ENCODE data around the gene SUPT5H.
A peak's percentile ranks its signal among the peaks of the same experiment; 100 is the strongest.

SUPT5H gene

DNA sequence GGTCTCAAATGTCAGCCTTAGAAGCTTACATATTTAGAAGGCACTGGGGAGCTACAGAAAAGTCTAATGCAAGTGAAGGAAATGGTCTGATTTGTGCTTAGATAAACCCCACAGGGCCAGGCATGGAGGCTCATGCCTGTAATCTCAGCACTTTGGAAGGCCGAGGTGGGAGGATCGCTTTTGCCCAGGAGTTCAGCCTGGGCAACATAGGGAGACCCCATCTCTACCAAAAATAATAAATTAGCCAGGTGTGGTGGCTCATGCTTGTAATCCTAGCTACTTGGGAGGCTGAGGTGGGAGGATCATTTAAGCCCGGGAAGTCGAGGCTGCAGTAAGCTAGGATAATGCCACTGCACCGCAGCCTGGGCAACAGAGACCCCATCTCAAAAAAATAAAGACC is 50.7 kb downstream of the SUPT5H start:
- H3K4me1 ChIP-seq (ENCODE audit: low read length), result peaks cover 10% of the 10 kb centered on the region
- TF ChIP-seq, protein P1, sequence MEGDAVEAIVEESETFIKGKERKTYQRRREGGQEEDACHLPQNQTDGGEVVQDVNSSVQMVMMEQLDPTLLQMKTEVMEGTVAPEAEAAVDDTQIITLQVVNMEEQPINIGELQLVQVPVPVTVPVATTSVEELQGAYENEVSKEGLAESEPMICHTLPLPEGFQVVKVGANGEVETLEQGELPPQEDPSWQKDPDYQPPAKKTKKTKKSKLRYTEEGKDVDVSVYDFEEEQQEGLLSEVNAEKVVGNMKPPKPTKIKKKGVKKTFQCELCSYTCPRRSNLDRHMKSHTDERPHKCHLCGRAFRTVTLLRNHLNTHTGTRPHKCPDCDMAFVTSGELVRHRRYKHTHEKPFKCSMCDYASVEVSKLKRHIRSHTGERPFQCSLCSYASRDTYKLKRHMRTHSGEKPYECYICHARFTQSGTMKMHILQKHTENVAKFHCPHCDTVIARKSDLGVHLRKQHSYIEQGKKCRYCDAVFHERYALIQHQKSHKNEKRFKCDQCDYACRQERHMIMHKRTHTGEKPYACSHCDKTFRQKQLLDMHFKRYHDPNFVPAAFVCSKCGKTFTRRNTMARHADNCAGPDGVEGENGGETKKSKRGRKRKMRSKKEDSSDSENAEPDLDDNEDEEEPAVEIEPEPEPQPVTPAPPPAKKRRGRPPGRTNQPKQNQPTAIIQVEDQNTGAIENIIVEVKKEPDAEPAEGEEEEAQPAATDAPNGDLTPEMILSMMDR (IDR thresholded peaks at IDR 0.05; ENCODE audit: low read depth, low read length), result no peak
- no peak for TF ChIP-seq EZH2phosphoT487 (IDR thresholded peaks at IDR 0.05; ENCODE audit: low read depth)
- no peaks in the 10 kb centered on the region for H3K9me3 ChIP-seq (ENCODE audit: insufficient read depth, low read length)
- H3K27me3 ChIP-seq (ENCODE audit: low read depth, low read length), result peaks cover 12% of the 10 kb centered on the region
- no peak overlapping the region for H3K9ac ChIP-seq (ENCODE audit: low read length)
- H3K79me2 ChIP-seq (ENCODE audit: low read length), result no peaks in the 10 kb centered on the region
- H3K36me3 ChIP-seq (replicated peaks; ENCODE audit: low read depth, low read length), result no peaks in the 10 kb centered on the region
- no peak overlapping the region for H2AFZ ChIP-seq (ENCODE audit: low read depth, low read length)
- H3K4me2 ChIP-seq (ENCODE audit: low read length), result no peak overlapping the region
- H3K27ac ChIP-seq (ENCODE audit: low read length), result no peak overlapping the region
- H3K4me3 ChIP-seq (ENCODE audit: low read length), result no peak overlapping the region
- no peaks in the 10 kb centered on the region for H4K20me1 ChIP-seq (ENCODE audit: insufficient read depth, low read length)

DNA sequence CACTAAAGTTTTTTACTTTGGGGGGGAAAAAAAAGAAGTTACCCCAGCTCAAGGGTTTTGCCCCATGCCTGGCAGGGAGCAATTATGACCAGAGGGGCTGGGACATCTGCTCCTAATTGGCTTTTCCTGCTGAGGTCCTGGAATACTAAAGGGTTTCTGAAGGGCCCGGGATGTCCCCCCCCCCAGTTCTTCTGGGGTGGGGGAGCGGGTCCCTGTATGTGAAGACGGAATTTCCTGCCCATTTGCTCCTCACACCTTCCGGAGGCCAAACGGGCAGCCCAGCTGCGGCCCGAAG is 52.3 kb downstream of the SUPT5H start:
- H3K27ac ChIP-seq (ENCODE audit: low read length), result no peak overlapping the region
- H3K27me3 ChIP-seq (ENCODE audit: low read depth, low read length), result peaks cover 12% of the 10 kb centered on the region
- no peaks in the 10 kb centered on the region for H3K9me3 ChIP-seq (ENCODE audit: insufficient read depth, low read length)
- H3K9ac ChIP-seq (ENCODE audit: low read length), result peak overlapping the region; percentile 45
- peaks cover 10% of the 10 kb centered on the region for H3K4me1 ChIP-seq (ENCODE audit: low read length)
- H2AFZ ChIP-seq (ENCODE audit: low read depth, low read length), result peak overlapping the region; percentile 96
- H3K4me3 ChIP-seq (ENCODE audit: low read length), result peak overlapping the region; percentile 75
- no peaks in the 10 kb centered on the region for H3K79me2 ChIP-seq (ENCODE audit: low read length)
- H3K4me2 ChIP-seq (ENCODE audit: low read length), result peak overlapping the region; percentile 96
- TF ChIP-seq, protein P1 (IDR thresholded peaks at IDR 0.05; ENCODE audit: low read depth, low read length), result no peak
- no peak for TF ChIP-seq EZH2phosphoT487 (IDR thresholded peaks at IDR 0.05; ENCODE audit: low read depth)
- no peaks in the 10 kb centered on the region for H3K36me3 ChIP-seq (replicated peaks; ENCODE audit: low read depth, low read length)
- no peaks in the 10 kb centered on the region for H4K20me1 ChIP-seq (ENCODE audit: insufficient read depth, low read length)

DNA sequence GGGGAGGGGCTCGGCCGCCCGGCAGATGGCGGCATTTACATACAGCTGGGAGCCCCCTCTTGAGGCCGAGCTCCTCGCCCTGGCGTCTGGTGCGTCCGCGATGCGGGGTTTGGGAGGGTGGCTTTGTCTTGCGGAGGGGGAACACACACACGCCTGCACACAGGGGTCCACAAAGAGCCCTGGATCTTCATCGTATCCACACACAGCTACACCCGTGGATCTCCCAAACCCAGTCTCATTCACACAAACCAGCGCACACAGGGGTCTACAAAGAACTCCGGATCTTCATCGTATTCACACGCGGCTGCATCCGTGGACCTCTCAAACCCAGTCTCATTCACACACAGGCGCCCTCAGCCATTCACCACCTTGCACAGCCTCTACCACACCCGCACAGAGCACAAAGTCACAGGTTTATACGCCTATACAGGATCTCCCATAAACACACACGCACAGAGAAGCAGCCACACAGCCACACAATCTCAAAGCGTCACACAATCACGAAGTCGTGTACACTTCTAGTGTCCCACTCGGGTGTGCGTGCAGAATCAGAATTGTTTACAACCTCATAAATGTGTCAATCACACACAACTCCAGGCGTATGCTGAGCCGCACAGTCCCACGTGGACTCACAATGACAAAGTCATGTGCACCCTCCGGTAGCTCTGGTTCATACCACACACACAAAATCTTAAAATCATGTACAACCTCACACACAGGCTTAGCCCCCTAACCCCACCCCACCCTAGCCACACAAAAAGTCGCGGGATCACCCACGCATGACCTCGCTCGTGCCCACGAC is 52.8 kb downstream of the SUPT5H start:
- Histone ChIP-seq H4K20me1 (ENCODE audit: insufficient read depth, low read length) (no peaks in the 10 kb centered on the region), H3K9me3 (ENCODE audit: insufficient read depth, low read length) (no peaks in the 10 kb centered on the region), H2AFZ (ENCODE audit: low read depth, low read length) (peak overlapping the region; percentile 96), H3K4me1 (ENCODE audit: low read length) (peaks cover 10% of the 10 kb centered on the region), H3K27me3 (ENCODE audit: low read depth, low read length) (peaks cover 12% of the 10 kb centered on the region), H3K79me2 (ENCODE audit: low read length) (no peaks in the 10 kb centered on the region), H3K27ac (ENCODE audit: low read length) (no peak overlapping the region), H3K9ac (ENCODE audit: low read length) (peak overlapping the region; percentile 45), H3K4me2 (ENCODE audit: low read length) (peak overlapping the region; percentile 96), H3K36me3 (replicated peaks; ENCODE audit: low read depth, low read length) (no peaks in the 10 kb centered on the region), H3K4me3 (ENCODE audit: low read length) (peak overlapping the region; percentile 75)
- TF ChIP-seq, protein P1 (IDR thresholded peaks at IDR 0.05; ENCODE audit: low read depth, low read length), result peak; percentile 84
- TF ChIP-seq EZH2phosphoT487 (IDR thresholded peaks at IDR 0.05; ENCODE audit: low read depth), result no peak

DNA sequence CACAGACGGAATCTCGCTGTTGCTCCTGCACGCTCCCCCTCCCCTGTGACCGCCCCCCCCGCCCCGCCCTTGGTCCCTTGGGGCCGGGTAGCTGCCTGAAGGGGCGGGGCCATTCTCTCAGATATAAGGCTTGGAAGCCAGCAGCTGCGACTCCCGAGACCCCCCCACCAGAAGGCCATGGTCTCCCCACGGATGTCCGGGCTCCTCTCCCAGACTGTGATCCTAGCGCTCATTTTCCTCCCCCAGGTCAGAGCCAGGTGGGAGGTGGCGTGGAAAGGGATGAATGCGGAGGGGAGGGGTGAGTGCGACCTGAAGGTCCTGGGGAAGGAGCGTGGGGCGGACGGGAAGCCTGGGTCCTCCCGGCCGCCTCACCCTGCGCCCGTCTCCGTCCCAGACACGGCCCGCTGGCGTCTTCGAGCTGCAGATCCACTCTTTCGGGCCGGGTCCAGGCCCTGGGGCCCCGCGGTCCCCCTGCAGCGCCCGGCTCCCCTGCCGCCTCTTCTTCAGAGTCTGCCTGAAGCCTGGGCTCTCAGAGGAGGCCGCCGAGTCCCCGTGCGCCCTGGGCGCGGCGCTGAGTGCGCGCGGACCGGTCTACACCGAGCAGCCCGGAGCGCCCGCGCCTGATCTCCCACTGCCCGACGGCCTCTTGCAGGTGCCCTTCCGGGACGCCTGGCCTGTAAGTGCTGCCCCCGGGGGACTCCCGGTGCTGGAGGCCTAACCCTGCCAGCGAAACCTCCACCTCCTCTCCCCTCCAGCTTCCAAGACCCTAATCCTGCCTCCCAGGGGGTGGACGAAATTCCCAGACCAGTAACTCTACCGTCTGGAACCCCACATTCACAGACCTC is 53.6 kb downstream of the SUPT5H start, which contains the start of gene DLL3:
Gene DLL3, plus strand, starts transcription at position 150 of the 845 bp plus-strand sequence. Its CDS starts 28 bp downstream, at position 178.
- Histone ChIP-seq H2AFZ (ENCODE audit: low read depth, low read length) (peak within 1 kb of the TSS; percentile 96), H3K4me2 (ENCODE audit: low read length) (peak within 1 kb of the TSS; percentile 96)

More for the DNA sequence above, 53.6 kb downstream of the SUPT5H start, which contains the start of gene DLL3:
- Histone ChIP-seq H3K27me3 (ENCODE audit: low read depth, low read length) (peaks cover 12% of the 10 kb centered on the region), H4K20me1 (ENCODE audit: insufficient read depth, low read length) (no peaks in the 10 kb centered on the region), H3K4me1 (ENCODE audit: low read length) (peaks cover 10% of the 10 kb centered on the region), H3K9me3 (ENCODE audit: insufficient read depth, low read length) (no peaks in the 10 kb centered on the region), H3K79me2 (ENCODE audit: low read length) (no peaks in the 10 kb centered on the region), H3K27ac (ENCODE audit: low read length) (no peak within 1 kb of the TSS), H3K9ac (ENCODE audit: low read length) (peak within 1 kb of the TSS; percentile 45), H3K4me3 (ENCODE audit: low read length) (peak within 1 kb of the TSS; percentile 75), H3K36me3 (replicated peaks; ENCODE audit: low read depth, low read length) (no peaks in the 10 kb centered on the region)
- TF ChIP-seq, protein P1 (IDR thresholded peaks at IDR 0.05; ENCODE audit: low read depth, low read length), result no peak
- no peak for TF ChIP-seq EZH2phosphoT487 (IDR thresholded peaks at IDR 0.05; ENCODE audit: low read depth)
